SHP77 treated with DMSO at 0.1 percent for 48 hours (cell line): ENCODE results near the gene SPAG9.
A peak's percentile ranks its signal among the peaks of the same experiment; 100 is the strongest.

Experiments
- DNase-seq: peaks from one replicate; lab custom pipeline; 2025; lab: John Stamatoyannopoulos, UW

The SPAG9 gene

GRCh38 chr17:51120739-51121619, at the start of gene SPAG9:
SPAG9 (minus strand) TSS chr17:51120868; CDS start chr17:51120656, 212 bp downstream.
- DNase-seq: peak; percentile 95

DNA sequence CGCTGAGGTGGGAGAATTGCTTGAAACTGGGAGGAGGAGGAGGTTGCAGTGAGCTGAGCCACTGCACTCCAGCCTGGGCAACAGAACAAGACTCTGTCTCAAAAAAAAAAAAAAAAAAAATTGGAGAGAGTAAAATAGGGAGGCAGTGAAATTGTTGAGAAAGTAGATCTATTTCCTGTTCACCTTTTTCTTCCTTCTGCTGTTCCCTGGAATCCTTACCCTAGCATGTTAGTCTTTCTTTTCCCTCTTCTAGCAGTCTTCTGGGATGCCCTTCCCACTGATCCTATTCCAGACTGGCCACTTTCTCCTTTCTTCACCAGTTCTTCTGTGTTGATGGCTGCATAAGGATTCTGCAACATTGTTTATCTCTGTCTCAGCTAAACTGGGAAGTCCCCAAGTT, 48.7 kb upstream of the SPAG9 start:
- DNase-seq: no peak

- DNase-seq: peak; percentile 20
Observed at GRCh38 chr17:51166987-51167931, 46.6 kb upstream of the SPAG9 start.

- peak; percentile 82 for DNase-seq
Observed at GRCh38 chr17:51166198-51166986, 45.7 kb upstream of the SPAG9 start, which contains the start of gene NME2. NME2 (plus strand) TSS chr17:51166411; CDS start chr17:51166831, 420 bp downstream.

DNA sequence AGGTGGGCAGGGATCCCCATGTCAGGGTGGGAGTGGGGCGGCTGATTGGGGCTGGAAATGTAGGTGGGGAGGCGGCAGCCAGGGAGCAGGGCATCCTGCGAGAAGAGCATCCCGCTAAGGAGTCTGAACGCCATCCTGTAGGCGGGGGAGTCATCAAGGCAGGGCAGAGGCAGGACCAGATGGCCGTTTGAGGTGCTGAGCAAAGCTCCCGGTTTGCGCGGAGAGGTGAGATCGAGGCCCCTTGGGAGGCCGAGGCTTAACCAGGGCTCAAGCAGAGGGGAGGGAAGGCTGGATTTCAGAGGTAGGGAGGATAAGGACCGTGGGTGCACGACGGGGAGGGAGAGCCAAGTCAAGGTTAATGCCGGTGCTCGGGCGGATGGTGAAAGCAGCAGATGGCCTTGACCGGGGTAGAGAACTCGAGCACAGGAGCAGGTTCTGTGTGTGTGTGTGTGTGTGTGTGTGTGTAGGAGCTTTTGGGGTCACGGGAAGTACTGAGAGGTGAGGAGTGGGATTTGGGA, 45.1 kb upstream of the SPAG9 start:
- no peak for DNase-seq

- peak; percentile 43 for DNase-seq
Observed at GRCh38 chr17:51164911-51165679, 44.4 kb upstream of the SPAG9 start.

DNA sequence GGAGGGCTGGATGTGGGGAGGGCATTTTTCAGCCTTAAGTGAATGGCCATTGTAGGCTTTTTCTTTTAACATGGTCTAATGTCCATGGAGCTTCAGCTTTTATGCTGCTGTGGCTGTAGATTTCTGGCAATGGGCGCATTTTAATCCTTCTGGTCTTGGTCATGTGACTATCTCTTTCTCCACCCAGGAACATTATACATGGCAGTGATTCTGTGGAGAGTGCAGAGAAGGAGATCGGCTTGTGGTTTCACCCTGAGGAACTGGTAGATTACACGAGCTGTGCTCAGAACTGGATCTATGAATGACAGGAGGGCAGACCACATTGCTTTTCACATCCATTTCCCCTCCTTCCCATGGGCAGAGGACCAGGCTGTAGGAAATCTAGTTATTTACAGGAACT, 40.9 kb upstream of the SPAG9 start:
- DNase-seq: no peak

- DNase-seq: no peak
Observed at GRCh38 chr17:51159604-51160003, 38.9 kb upstream of the SPAG9 start.

DNA sequence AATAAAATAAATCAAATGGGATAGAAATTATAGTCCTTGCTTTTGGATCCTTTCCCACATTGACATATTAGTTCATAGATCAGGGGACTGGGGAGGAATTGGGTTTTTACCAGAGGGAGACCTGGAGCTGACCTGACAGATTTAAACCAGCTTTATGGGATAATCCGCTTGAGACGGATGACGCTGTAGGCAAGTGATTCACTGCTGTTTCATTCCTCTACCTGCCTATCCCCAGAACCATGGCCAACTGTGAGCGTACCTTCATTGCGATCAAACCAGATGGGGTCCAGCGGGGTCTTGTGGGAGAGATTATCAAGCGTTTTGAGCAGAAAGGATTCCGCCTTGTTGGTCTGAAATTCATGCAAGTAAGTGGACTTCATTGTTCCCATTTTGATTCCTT, 34.7 kb upstream of the SPAG9 start:
- DNase-seq: no peak

- no peak for DNase-seq
Observed at GRCh38 chr17:51154176-51154575, 33.5 kb upstream of the SPAG9 start.

GRCh38 chr17:51153210-51154072, 32.8 kb upstream of the SPAG9 start, which contains the start of gene NME1:
NME1 (plus strand) TSS chr17:51153559; CDS start chr17:51155655, 2,096 bp downstream.
- peak; percentile 100 for DNase-seq

GRCh38 chr17:51152766-51153209, 32.1 kb upstream of the SPAG9 start:
- peak; percentile 62 for DNase-seq

GRCh38 chr17:51150932-51151331, 30.3 kb upstream of the SPAG9 start:
- DNase-seq: no peak

DNA sequence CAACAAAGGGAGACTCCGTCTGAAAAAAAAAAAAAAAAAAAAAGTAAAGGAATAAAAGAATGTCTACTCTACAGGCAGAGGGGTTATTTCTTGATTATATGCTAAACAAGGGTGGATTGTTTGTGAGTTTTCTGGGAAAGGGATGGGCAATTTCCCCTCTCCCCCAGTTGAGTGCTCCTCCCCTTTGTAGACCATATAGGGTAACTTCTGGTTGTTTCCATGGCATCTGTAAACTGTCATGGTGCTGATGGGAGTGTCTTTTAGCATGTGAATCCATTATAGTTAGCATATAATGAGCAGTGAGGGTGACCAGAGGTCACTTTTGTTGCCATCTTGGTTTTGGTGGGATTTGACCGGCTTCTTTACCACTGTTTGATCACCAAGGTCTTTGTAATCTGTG, 28.5 kb upstream of the SPAG9 start:
- DNase-seq: no peak

DNA sequence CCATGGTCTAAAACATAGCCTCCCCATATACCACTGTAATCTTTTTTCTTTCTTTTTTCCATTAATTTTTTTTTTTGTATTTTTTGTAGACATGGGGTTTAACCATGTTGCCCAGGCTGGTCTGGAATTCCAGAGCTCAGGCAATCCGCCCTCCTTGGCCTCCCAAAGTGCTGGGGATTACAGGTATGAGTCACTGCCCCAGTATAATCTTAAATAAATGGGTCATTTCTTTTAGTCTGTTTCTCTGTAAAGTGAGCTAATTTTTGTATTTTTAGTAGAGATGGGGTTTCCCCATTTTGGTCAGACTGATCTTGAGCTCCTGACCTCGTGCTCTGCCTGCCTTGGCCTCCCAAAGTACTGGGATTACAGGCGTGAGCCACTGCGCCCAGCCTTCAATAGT, 27.0 kb upstream of the SPAG9 start:
- no peak for DNase-seq

GRCh38 chr17:51144266-51145022, 23.8 kb upstream of the SPAG9 start:
- no peak for DNase-seq

- DNase-seq: no peak
Observed at GRCh38 chr17:51142597-51142996, 21.9 kb upstream of the SPAG9 start.

- no peak for DNase-seq
Observed at GRCh38 chr17:51135956-51136355, 15.3 kb upstream of the SPAG9 start.

DNA sequence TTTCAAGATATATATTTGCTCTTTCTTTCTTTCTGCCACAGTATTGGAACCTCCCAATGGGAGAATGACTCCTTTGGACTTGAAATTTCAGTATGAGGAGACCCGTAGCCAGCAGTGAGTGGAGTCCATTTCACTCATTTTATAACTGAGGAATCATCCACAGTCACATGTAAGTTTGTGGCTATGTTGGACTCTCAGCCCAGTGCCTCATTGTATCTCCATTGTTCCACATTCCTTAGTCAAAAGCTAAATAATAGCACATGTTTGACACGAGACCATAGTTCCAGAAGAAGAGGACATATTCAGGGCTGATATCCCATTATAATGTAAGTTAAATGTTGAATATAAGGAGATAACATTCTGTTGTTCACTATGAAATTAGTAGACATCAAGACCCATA, 12.7 kb upstream of the SPAG9 start:
- DNase-seq: no peak
